ENCODE results near the gene ADD1.

DNA sequence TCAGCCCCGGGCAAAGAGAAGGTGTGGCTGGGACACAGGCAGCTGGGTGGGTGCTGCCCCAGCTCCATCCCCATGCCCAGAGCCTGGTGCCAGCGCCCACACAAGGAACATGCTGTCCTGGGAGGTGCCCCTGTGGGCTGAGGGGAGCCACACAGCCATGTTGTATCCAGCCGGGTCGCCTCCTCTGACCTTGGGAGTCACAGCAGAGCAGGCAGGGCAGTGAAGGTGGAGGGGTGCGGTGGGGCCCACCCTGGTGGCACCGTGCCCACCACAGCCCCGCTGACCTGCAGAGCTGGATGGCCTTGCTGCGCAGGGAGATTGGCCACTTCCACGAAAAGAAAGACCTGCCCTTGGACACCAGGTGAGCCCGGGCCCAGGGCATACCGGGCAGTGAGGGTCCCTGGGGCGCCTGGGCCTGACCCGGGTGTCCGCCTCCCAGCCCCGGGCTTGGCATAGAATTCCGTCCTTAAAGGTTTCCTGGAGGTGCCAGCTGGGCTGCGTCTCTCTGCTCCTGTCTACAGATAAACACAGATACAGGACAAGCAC lies 18.7 kb upstream of the ADD1 start:
- TF ChIP-seq POLR2A (IDR thresholded peaks at IDR 0.05; ENCODE audit: low read depth) (no peak), CTCF (IDR thresholded peaks at IDR 0.05) (no peak)
